WTC11 (cell line): ENCODE data around the gene TMEM260. TPM values are rescaled to one million over a fixed set of nuclear protein-coding genes. Genes with fewer than 3 reads are reported as not detected.

Source experiments
- ATAC-seq: fragments of 200-7000 bp; cut with Tn5 transposase; 2 replicates; pipeline ENCODE4 v1.10.0; 2021; ENCODE audit warnings: mild to moderate bottlenecking, moderate library complexity
- CTCF ChIA-PET: fragments of 300-600 bp; sonication (Branson Sonifier 250); formaldehyde crosslinking; loops from one replicate; lab custom pipeline; 2021; ENCODE audit warnings: antibody characterized with exemption; lab: Charles Lee
- POLR2A ChIA-PET: fragments of 350-600 bp; sonication (Branson Sonifier 250); formaldehyde crosslinking; loops from one replicate; lab custom pipeline; 2021; ENCODE audit warnings: antibody characterized with exemption; lab: Charles Lee
- DNase-seq: peaks from one replicate; pipeline ENCODE4 v3.0.0; 2021; ENCODE audit warnings: low spot score
- H3K27ac Mint-ChIP-seq: 2 replicates; pipeline ENCODE4 v1.8.0; 2021; ENCODE audit warnings: mixed read lengths
- H3K27me3 Mint-ChIP-seq: 2 replicates; pipeline ENCODE4 v1.8.0; 2021; ENCODE audit warnings: low read depth, mild to moderate bottlenecking, moderate library complexity, mixed read lengths
- H3K36me3 Mint-ChIP-seq: 2 replicates; pipeline ENCODE4 v1.8.0; 2021; ENCODE audit warnings: mixed read lengths
- H3K4me1 Mint-ChIP-seq: 2 replicates; pipeline ENCODE4 v1.8.0; 2022; ENCODE audit warnings: mixed read lengths
- H3K4me3 Mint-ChIP-seq: 2 replicates; pipeline ENCODE4 v1.8.0; 2021; ENCODE audit warnings: mild to moderate bottlenecking, moderate library complexity, mixed read lengths
- H3K9me3 Mint-ChIP-seq: 2 replicates; pipeline ENCODE4 v1.8.0; 2021; ENCODE audit warnings: mixed read lengths
- ATF3 ChIP-seq: sonication (generic); formaldehyde crosslinking; conservative IDR thresholded peaks from 2 replicates; pipeline ENCODE4 v1.8.1; 2022; ENCODE audit warnings: mild to moderate bottlenecking, missing genetic modification reagents
- CDX4 ChIP-seq: fragments of 250-450 bp; sonication (Bioruptor Pico); IDR thresholded peaks from 2 replicates; pipeline ENCODE4 v1.9.0; 2021; ENCODE audit warnings: moderate library complexity, mild to moderate bottlenecking, inconsistent platforms, borderline replicate concordance
- ERG ChIP-seq: fragments of 250-450 bp; sonication (Bioruptor Pico); IDR thresholded peaks from 2 replicates; pipeline ENCODE4 v1.8.0; 2021; ENCODE audit warnings: mild to moderate bottlenecking
- JUN ChIP-seq: sonication (generic); formaldehyde crosslinking; IDR thresholded peaks from 2 replicates; pipeline ENCODE4 v1.8.0; 2023; ENCODE audit warnings: mild to moderate bottlenecking, missing genetic modification reagents
- KAT7 ChIP-seq: sonication (generic); formaldehyde crosslinking; IDR thresholded peaks from 2 replicates; pipeline ENCODE4 v1.8.1; 2023; ENCODE audit warnings: missing genetic modification reagents, mild to moderate bottlenecking, borderline replicate concordance
- NFATC4 ChIP-seq: fragments of 250-450 bp; sonication (Bioruptor Pico); IDR thresholded peaks from 2 replicates; pipeline ENCODE4 v1.9.0; 2021; ENCODE audit warnings: mild to moderate bottlenecking
- NFYB ChIP-seq: sonication (generic); formaldehyde crosslinking; conservative IDR thresholded peaks from 2 replicates; pipeline ENCODE4 v1.8.0; 2022; ENCODE audit warnings: low read depth, missing genetic modification reagents
- PRRX2 ChIP-seq: fragments of 250-450 bp; sonication (Bioruptor Pico); IDR thresholded peaks from 2 replicates; pipeline ENCODE4 v1.8.0; 2021; ENCODE audit warnings: mild to moderate bottlenecking
- TEAD4 ChIP-seq: sonication (generic); formaldehyde crosslinking; IDR thresholded peaks from 2 replicates; pipeline ENCODE4 v1.8.0; 2022; ENCODE audit warnings: mild to moderate bottlenecking, missing genetic modification reagents
- ZNF138 ChIP-seq: sonication (generic); formaldehyde crosslinking; conservative IDR thresholded peaks from 2 replicates; pipeline ENCODE4 v1.8.1; 2022; ENCODE audit warnings: mild to moderate bottlenecking, moderate library complexity, missing genetic modification reagents
- ZNF416 ChIP-seq: fragments of 250-450 bp; sonication (Bioruptor Pico); IDR thresholded peaks from 2 replicates; pipeline ENCODE4 v1.9.0; 2021; ENCODE audit warnings: mild to moderate bottlenecking, inconsistent platforms
- total RNA-seq: library from RNA; stranded (reverse); gene quantifications from 3 replicates; pipeline ENCODE4 v1.2.3, GENCODE V29; 2021
- TF ChIP-seq, protein P1 (sequence below): sonication (generic); formaldehyde crosslinking; IDR thresholded peaks from 2 replicates; pipeline ENCODE4 v1.8.1; 2022; ENCODE audit warnings: mild to moderate bottlenecking, moderate library complexity, missing genetic modification reagents
- TF ChIP-seq, protein P2 (sequence below): fragments of 250-450 bp; sonication (Bioruptor Pico); IDR thresholded peaks from 2 replicates; pipeline ENCODE4 v1.9.0; 2021; ENCODE audit warnings: mild to moderate bottlenecking
- TF ChIP-seq, protein P3 (sequence below): fragments of 250-450 bp; sonication (Bioruptor Pico); IDR thresholded peaks from 2 replicates; pipeline ENCODE4 v2.1.2; 2022; ENCODE audit warnings: mild to moderate bottlenecking, moderate library complexity

TMEM260 gene
- total RNA-seq, 1 experiment from 2014 or later: 17.9 TPM

DNA sequence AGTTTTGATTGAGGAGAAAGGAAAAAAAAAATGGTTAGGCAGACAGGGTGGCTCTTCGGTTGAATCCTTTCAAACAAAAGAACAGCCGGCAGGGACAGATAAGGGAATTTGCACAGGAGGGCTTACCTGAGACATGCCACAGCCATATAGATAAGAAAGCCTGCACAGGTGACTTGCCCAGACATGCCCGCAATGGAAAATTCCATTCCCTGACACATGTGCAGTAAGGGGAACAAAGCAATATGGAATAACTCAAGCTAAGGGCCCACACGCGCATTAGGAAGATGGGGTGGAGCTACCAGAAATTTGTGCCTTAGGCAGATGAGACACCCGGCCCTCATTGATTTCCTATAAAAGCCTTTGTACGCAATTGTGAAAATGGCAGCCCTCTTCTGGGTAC, 86.7 kb downstream of the TMEM260 start (continued):
- TF ChIP-seq, protein P1, sequence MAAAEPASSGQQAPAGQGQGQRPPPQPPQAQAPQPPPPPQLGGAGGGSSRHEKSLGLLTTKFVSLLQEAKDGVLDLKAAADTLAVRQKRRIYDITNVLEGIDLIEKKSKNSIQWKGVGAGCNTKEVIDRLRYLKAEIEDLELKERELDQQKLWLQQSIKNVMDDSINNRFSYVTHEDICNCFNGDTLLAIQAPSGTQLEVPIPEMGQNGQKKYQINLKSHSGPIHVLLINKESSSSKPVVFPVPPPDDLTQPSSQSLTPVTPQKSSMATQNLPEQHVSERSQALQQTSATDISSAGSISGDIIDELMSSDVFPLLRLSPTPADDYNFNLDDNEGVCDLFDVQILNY (CRISPR knock-in tag): no peak
- TF ChIP-seq ZNF138 (CRISPR knock-in tag): no peak
- TF ChIP-seq, protein P2, sequence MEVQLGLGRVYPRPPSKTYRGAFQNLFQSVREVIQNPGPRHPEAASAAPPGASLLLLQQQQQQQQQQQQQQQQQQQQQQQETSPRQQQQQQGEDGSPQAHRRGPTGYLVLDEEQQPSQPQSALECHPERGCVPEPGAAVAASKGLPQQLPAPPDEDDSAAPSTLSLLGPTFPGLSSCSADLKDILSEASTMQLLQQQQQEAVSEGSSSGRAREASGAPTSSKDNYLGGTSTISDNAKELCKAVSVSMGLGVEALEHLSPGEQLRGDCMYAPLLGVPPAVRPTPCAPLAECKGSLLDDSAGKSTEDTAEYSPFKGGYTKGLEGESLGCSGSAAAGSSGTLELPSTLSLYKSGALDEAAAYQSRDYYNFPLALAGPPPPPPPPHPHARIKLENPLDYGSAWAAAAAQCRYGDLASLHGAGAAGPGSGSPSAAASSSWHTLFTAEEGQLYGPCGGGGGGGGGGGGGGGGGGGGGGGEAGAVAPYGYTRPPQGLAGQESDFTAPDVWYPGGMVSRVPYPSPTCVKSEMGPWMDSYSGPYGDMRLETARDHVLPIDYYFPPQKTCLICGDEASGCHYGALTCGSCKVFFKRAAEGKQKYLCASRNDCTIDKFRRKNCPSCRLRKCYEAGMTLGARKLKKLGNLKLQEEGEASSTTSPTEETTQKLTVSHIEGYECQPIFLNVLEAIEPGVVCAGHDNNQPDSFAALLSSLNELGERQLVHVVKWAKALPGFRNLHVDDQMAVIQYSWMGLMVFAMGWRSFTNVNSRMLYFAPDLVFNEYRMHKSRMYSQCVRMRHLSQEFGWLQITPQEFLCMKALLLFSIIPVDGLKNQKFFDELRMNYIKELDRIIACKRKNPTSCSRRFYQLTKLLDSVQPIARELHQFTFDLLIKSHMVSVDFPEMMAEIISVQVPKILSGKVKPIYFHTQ (CRISPR knock-in tag): no peak
- no peak for TF ChIP-seq KAT7 (CRISPR knock-in tag)
- no peak for TF ChIP-seq TEAD4
- no peak for TF ChIP-seq ZNF416
- TF ChIP-seq NFATC4 (CRISPR knock-in tag): no peak
- TF ChIP-seq, protein P3, sequence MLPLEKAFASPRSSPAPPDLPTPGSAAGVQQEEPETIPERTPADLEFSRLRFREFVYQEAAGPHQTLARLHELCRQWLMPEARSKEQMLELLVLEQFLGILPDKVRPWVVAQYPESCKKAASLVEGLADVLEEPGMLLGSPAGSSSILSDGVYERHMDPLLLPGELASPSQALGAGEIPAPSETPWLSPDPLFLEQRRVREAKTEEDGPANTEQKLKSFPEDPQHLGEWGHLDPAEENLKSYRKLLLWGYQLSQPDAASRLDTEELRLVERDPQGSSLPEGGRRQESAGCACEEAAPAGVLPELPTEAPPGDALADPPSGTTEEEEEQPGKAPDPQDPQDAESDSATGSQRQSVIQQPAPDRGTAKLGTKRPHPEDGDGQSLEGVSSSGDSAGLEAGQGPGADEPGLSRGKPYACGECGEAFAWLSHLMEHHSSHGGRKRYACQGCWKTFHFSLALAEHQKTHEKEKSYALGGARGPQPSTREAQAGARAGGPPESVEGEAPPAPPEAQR (CRISPR knock-in tag): no peak
- no peak for TF ChIP-seq ATF3

DNA sequence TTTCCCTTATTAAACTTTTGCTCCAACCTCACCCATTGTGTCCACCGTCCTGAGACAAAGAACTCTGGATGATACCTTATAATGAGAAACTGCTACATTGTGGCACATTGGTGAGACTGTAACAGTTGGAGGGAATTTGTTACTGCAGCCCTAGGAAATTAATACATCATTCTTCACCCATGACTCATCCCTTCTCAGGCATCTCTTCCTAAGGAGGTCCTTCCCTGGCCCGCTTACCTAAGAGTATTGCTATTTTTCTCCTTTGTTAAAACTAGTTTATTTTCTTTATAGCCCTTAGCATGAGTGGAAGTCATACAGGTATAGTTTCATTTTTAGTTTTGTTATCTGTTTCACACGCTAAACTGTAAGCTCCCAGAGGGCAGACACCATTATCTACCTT, 87.1 kb downstream of the TMEM260 start:
- POLR2A ChIA-PET: no interaction called here
- DNase-seq (no peak), ATAC-seq (no peak)
- TF ChIP-seq PRRX2 (CRISPR knock-in tag): no peak
- TF ChIP-seq JUN (CRISPR knock-in tag): no peak
- TF ChIP-seq CDX4 (CRISPR knock-in tag): no peak
- TF ChIP-seq ERG: no peak
- TF ChIP-seq NFYB (CRISPR knock-in tag): no peak
- no peak for TF ChIP-seq TEAD4
- Mint-ChIP-seq H3K27ac (peak overlapping the region; percentile 47; the same call in 1 of the 2 replicates), H3K9me3 (peaks cover 26% of the 10 kb centered on the region), H3K4me3 (peak overlapping the region; percentile 8; the same call in 1 of the 2 replicates), H3K27me3 (peaks cover 44% of the 10 kb centered on the region), H3K4me1 (peaks cover 24% of the 10 kb centered on the region), H3K36me3 (peaks cover 30% of the 10 kb centered on the region)
- CTCF ChIA-PET: interaction anchor here (0.9 kb wide), 1 partner anchor 15 kb away, joined by 4 read pairs; no protein-coding TSS in a partner anchor

GRCh38 chr14:56667290-56667689, 87.7 kb downstream of the TMEM260 start:
- Mint-ChIP-seq H3K27me3 (peaks cover 40% of the 10 kb centered on the region), H3K9me3 (peaks cover 26% of the 10 kb centered on the region), H3K4me3 (peak overlapping the region; percentile 8; the same call in 1 of the 2 replicates), H3K27ac (peak overlapping the region; percentile 47), H3K4me1 (peaks cover 24% of the 10 kb centered on the region), H3K36me3 (peaks cover 30% of the 10 kb centered on the region)
- ChIA-PET POLR2A (interaction anchor here (0.6 kb wide), 1 partner anchor 83 kb away, joined by 4 read pairs; no protein-coding TSS in a partner anchor), CTCF (interaction anchor here (0.7 to 0.9 kb wide), 2 partner anchors 15 to 384 kb away, joined by 3 to 4 read pairs; no protein-coding TSS in a partner anchor)
- ATAC-seq (peak; percentile 83), DNase-seq (peak; percentile 24)
